Osteocyte (in vitro differentiated cells): Measurements from ENCODE around the gene PLA2G4A. TPM values are rescaled to one million over a fixed set of nuclear protein-coding genes. Genes with fewer than 3 reads are reported as not detected.
A peak's percentile ranks its signal among the peaks of the same experiment; 100 is the strongest.

ENCODE experiments used
- DNase-seq: peaks from one replicate; pipeline ENCODE4 v3.0.0; 2021; ENCODE audit warnings: mixed read lengths; ENCODE audit not compliant: unreplicated experiment; ENCODE audit errors: extremely low spot score
- H3K27ac Mint-ChIP-seq: one replicate; pipeline ENCODE4 v1.8.0; 2021; ENCODE audit warnings: mild to moderate bottlenecking, mixed read lengths; ENCODE audit not compliant: unreplicated experiment
- H3K27me3 Mint-ChIP-seq: one replicate; pipeline ENCODE4 v1.8.0; 2021; ENCODE audit warnings: mixed read lengths; ENCODE audit not compliant: unreplicated experiment
- H3K36me3 Mint-ChIP-seq: one replicate; pipeline ENCODE4 v1.8.0; 2021; ENCODE audit warnings: mixed read lengths; ENCODE audit not compliant: unreplicated experiment
- H3K4me1 Mint-ChIP-seq: one replicate; pipeline ENCODE4 v1.8.0; 2021; ENCODE audit warnings: mixed read lengths; ENCODE audit not compliant: unreplicated experiment
- H3K4me3 Mint-ChIP-seq: one replicate; pipeline ENCODE4 v1.8.0; 2021; ENCODE audit warnings: mild to moderate bottlenecking, moderate library complexity, mixed read lengths; ENCODE audit not compliant: unreplicated experiment
- H3K9me3 Mint-ChIP-seq: one replicate; pipeline ENCODE4 v1.8.0; 2021; ENCODE audit warnings: mixed read lengths; ENCODE audit not compliant: unreplicated experiment
- CTCF ChIP-seq: fragments of 200-600 bp; sonication (generic); IDR thresholded peaks from 2 replicates; pipeline ENCODE4 v1.5.0; 2021; ENCODE audit warnings: antibody characterized with exemption, mild to moderate bottlenecking, moderate library complexity
- total RNA-seq: library from RNA; stranded (reverse); gene quantifications from 2 replicates; pipeline ENCODE4 v1.2.1, GENCODE V29; 2021

PLA2G4A gene
- total RNA-seq, 1 donor from 2014 or later: 2.4 TPM

DNA sequence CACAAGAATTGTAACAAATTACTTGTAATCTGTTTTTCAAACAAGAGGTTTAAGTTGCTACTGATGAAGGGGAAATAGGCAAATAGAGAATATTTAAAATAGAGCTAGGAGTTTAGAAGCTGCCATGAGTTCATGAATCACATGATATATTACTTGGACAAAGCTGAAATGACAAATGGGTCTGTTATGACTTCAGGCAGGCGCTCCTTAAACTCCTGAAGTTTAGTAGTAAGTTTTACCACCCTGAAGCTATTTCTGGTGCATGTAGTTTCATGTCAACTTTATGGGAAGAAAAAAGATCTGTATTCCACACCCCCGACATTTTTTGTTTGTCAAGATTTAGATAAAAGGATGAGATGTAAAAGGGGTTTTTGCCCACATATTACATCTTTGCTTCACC is 58.5 kb downstream of the PLA2G4A start:
- no peak for TF ChIP-seq CTCF
- no peak overlapping the region for H3K27ac Mint-ChIP-seq
- H3K4me3 Mint-ChIP-seq: no peak overlapping the region
- peaks cover 22% of the 10 kb centered on the region for H3K9me3 Mint-ChIP-seq
- H3K4me1 Mint-ChIP-seq: peaks cover 6% of the 10 kb centered on the region
- H3K27me3 Mint-ChIP-seq: no peaks in the 10 kb centered on the region
- DNase-seq: no peak
- H3K36me3 Mint-ChIP-seq: peaks cover 3% of the 10 kb centered on the region

DNA sequence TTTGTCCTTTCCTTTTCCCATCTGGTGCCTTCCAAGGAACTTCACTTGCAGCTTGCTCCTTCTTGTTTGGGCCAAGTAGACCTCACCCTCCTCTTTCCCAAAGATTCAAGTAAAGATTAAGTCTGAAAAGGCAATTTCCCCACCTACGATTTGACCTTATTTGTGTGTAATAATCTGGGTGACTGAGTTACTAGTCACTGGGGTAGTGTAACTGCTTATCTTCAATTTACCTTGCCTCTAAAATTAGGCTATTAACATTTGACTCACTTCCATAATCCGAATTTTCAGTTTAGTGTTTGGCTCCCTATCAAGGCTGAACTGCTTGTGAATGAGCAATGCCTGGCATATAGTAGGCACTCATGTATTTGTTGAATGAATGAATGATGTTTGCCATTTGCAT is 59.6 kb downstream of the PLA2G4A start:
- Mint-ChIP-seq H3K4me1 (peaks cover 5% of the 10 kb centered on the region), H3K36me3 (peaks cover 3% of the 10 kb centered on the region), H3K9me3 (peaks cover 22% of the 10 kb centered on the region), H3K4me3 (no peak overlapping the region), H3K27me3 (no peaks in the 10 kb centered on the region), H3K27ac (no peak overlapping the region)
- no peak for DNase-seq
- TF ChIP-seq CTCF: no peak

GRCh38 chr1:186892936-186893335 is 64.2 kb downstream of the PLA2G4A start:
- Mint-ChIP-seq H3K27ac (no peak overlapping the region), H3K27me3 (no peaks in the 10 kb centered on the region), H3K9me3 (no peaks in the 10 kb centered on the region), H3K4me1 (peaks cover 22% of the 10 kb centered on the region), H3K36me3 (no peaks in the 10 kb centered on the region), H3K4me3 (no peak overlapping the region)
- TF ChIP-seq CTCF: no peak
- DNase-seq: no peak

DNA sequence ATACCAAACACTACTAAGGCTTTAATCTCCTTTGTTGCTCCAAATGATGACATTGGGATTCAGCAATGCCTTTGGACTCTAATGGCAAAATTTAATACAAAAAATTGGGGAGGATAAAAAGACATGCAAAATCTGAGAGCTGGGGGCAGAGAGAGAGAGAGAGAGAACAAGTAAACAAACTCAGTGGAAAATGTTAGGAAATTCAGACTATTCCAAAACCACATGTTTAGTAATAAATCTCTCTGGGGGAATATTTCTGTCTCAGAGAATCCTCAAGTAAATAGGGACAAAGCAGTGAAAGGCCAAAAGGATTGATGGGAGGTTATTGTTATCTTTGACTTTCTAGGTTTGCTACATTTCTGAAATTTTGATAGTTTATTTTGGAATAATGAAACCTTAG is 65.7 kb downstream of the PLA2G4A start:
- peak overlapping the region; percentile 50 for H3K27ac Mint-ChIP-seq

DNA sequence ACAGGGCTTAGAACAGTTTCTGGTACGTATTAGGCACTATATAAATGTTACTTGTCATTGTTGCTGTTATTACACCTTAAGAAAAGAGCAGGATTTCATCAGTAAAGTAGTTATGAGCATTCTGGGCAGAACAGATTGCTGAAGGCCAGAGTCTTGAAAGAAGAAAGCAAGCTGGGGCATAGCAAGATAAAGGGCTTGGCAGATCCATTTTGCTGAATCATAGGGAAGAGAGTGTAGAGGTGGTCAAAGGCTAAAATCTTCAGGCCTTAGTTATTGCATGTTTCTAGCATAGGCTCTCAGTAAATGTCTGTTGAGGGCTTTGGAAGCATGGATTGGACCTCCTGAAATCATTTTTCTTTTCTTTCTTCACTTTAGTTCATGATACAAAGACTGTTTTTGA is 67.5 kb downstream of the PLA2G4A start:
- no peak for DNase-seq
- H3K27ac Mint-ChIP-seq: peak overlapping the region; percentile 52
- H3K9me3 Mint-ChIP-seq: no peaks in the 10 kb centered on the region

More for the DNA sequence above, 65.7 kb downstream of the PLA2G4A start:
- Mint-ChIP-seq H3K27me3 (no peaks in the 10 kb centered on the region), H3K4me1 (peaks cover 22% of the 10 kb centered on the region), H3K36me3 (no peaks in the 10 kb centered on the region), H3K4me3 (no peak overlapping the region), H3K9me3 (no peaks in the 10 kb centered on the region)
- no peak for DNase-seq
- TF ChIP-seq CTCF: no peak

More for the DNA sequence above, 67.5 kb downstream of the PLA2G4A start:
- Mint-ChIP-seq H3K36me3 (no peaks in the 10 kb centered on the region), H3K4me1 (peaks cover 22% of the 10 kb centered on the region), H3K4me3 (no peak overlapping the region), H3K27me3 (no peaks in the 10 kb centered on the region)
- no peak for TF ChIP-seq CTCF
